Stromal cell of bone marrow (primary cell): ENCODE data around the gene GPR26.

Source experiments
- DNase-seq: peaks from one replicate; pipeline ENCODE4 v3.0.0-alpha.2; 2012; ENCODE audit warnings: low read depth

Gene GPR26

DNA sequence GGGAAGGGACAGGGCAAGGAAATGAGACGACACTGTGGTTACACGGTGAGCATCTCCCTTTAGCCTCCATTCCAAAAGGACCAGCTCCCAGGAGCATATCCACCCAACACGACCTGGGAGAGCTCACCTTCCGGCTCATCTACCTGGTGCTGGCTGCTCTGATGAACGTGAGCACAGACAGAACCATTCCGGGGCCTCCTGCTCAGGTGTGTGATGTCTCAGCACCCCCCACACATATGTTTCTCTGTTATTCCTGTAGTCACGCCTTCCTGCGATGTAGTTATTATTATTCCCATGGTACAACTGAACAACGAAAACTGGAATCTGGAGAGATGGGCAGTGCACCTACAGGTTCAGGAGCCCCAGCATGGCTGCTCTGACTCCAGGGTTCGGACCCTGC is 20.5 kb upstream of the GPR26 start:
- DNase-seq, result no peak

DNA sequence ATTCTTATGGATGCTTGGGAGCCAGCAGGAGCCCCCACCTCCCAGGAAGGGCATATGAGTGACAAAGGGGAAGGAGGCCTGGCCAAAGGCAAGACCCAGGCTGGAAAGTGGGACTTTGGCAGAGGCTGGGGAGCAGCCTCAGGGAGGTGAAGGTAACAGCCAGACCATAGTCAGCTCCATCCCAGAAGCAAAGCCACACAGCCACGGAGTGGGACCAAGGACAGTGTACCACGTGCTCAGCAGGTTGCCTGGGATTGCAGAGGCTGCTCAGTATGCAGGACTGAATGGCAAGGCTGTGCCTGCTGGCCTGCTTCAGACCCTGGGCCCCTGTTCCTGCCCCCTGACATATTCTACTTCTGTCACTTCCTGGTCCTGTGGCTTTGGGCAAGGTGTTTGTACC is 17.6 kb upstream of the GPR26 start:
- DNase-seq, result no peak

DNA sequence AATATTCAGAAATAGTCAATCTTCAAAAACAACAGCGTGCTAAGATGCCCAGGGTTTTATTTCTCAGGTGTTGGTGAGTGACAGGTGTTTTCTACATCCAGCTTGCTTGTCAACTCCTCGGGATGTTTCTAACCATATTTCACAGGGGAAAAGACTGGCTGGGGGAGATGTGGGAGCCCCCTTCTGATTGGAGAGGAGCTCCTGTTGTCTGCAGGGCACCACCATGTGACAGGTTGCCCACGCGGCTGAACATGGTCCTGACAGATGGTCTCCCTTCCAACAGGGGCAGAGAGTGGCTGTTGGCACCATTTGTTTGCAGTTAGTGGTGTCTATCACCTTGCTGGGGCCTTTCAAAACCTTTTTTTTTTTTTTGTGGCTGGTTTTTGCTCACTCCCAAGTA is 16.5 kb upstream of the GPR26 start:
- no peak for DNase-seq

DNA sequence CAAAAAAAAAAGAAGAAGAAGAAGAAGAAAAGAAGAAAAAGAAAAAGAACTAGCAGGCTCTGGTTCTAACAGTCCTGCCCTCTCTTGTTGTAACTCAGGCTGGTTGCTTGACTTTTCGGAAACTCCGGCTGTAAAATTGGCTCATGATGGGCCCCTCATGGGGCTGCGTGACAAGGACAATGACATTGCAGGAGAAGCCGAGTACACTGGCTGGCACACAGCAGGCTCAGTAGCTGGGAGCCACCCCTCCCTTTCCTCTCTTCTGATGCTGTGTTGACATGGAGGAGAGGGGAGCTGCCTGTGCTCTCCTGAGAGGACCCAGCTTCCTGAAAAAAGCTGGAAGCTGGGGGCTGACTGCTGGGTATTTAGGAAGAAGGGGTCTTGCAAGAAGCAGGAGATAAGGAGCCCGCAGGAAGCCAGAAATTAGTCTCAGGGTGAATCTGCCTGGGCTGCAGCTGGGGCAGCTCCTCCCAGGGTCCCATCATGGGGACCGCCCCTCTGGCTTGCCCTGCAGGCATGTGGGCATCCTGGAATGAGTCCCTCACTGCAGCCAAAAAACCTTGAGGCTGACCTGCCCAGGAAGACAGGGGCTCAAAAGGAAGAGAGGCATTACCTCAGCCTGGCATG is 14.6 kb upstream of the GPR26 start:
- no peak for DNase-seq

DNA sequence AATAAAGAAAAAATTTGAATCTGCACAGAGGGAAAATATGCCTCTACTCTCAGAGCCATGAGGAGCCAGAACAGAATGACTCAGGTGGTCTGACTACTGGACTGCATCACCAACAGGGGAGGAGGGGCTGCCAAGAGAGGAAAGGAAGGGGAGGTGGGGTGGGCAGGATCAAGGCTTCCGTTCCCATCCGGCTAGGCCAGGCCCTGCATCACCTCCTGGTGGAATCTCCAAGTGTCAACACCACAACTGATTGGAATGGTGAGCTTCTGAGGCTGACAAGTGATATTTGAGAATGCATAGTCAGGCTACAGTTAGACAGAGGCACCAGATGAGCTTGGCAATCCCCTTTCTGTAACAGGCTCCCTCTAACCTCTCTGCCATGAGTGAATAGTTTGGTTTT is 10.4 kb upstream of the GPR26 start:
- no peak for DNase-seq

DNA sequence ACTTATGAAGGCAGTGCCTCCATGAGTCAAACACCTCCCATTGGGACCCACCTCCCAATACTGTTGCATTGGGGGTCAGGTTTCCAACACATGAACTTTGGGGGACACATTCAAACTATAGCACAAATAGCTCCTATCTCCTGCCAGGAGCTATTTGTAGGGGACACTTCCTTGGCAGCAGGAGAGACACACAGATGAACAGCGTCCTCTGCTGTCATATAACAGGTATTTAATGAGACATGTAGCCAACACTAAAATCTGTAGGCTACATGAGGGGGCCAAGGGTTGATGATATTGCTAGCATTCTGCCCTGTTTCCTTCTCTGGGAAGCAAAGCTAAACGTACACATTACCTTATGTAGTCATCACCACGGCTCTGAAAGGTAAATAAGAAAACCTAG is 2.6 kb upstream of the GPR26 start:
- DNase-seq, result no peak

DNA sequence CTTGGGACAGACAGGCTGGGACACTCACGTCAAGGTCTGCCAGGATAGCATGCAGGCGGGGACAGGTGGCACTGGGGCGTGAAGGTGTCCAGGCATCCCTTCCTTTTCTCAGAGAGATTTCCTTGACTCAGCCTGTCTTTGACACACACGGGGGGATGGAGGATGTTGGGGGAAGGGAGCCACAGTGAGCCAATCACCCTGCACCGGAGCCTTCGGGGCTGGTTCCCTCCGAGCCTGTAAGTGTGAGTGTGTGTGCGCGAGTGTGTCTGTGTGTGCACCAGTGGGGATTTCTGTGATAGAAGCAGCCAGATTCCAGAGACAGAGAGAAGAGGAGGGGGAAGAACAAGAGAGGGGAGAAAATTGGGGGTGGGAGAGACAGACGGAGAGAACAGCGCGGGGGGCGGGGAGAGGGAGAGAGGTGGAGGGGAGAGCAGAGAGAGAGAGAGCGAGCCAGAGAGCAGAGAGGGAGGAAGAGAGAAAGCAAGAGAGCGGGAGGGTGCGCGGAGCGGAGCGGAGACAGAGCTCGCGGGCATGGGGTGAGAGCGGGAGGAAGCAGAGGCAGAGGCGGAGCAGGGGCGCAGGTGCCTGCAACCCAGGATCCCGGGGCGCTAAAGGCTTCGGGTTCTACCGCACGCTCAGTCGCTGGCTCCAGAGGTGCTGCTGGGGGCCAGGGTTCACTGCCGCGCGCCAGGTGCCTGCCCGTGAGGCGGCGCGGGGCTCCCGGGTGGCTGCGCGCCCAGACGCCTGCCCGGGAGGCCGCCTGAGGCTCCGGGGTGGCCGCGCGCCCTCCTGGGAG is 466 bp upstream of the GPR26 start:
- no peak for DNase-seq

DNA sequence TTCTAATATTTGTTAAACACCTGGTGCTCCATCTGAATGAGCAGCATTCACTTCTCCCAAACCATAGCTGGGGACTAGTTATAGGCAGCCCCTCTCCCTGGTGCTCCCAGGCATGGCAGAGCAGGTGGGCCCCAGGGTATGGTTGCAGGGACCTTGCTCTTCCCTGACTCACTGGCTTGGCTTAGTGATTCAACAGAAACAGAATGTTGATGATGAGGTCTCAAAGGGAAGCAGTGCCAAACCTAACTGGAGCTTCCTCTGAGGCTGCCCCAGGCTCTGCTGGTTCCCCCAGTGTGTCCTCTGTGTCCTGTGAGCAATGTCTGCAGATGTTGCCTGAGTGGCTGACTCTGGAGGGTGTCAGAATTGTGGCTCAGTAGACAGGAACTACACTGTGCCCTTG is 3.7 kb downstream of the GPR26 start:
- peak; percentile 6 for DNase-seq

DNA sequence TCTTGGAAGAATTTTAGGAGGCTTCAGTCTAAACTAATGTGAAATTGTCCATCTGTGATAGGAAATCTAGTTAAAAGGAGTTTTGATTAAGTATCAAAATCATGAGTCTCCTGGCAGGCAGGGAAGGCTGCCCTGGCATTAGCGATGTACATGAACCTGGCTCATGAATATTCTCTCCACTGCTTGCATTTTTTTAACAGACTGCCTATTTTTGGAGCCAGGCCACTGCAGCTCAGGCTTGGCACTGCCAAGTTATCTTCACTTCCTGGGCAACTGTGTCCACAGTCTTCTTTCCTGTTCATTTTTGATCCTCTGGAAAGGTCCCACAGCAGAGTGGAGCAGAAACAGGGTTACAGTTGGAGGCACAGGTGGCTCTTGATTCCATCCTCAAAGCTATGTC is 7.0 kb downstream of the GPR26 start:
- DNase-seq, result no peak

DNA sequence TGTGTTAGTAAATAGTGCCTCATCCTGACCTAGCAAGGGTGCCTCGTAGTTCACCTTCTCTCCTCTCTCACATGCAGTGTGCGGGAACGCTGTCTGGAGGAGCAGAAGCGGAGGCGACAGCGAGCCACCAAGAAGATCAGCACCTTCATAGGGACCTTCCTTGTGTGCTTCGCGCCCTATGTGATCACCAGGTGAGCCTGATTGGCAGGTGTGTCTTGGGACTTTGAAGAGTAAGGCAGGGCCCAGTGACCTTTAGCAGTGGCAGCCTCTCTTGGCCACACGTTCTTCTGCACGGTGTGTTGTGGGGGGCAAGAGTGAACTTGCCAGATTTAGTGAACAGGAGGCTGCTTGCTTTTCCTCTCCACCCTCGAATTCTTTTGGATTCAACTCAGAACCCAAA is 8.6 kb downstream of the GPR26 start:
- DNase-seq, result no peak

DNA sequence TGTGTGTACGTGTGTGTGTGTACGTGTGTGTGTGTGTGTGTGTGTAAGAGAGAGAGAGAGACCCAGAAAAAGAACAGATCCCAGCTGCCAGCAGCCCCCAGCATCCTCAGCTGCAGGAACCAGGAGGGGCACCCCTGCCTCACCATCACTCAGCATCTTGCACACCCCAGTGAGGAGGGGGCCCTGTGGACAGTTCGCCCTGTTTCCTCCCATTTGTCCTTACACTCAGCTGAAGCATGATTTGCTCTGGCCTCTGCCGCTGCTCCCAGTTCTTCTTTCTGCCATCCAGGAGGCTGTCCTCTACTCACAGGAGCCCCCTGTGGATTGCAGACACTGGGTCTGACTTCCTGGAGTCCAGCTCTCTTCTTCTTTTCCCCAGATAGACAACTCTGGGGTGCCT is 9.7 kb downstream of the GPR26 start:
- no peak for DNase-seq

DNA sequence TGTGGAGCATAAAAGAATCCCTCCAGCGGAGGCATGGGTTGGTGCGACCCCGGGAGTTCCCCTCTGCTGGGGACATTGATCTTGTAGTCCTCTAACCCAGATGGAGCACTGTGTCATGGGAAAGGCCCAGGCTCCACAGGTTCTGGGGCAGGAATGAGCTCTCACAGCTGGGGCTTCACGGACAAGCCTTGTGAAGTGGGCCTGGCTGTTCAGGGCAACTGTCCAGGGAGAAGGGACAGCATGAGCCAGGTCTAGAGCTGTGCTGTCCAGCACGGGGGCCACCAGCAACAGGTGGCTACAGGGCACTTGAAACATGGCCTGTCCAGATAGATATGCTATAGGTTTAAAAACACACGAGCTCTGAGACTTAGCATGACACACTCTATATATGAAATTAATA is 11.4 kb downstream of the GPR26 start:
- no peak for DNase-seq

DNA sequence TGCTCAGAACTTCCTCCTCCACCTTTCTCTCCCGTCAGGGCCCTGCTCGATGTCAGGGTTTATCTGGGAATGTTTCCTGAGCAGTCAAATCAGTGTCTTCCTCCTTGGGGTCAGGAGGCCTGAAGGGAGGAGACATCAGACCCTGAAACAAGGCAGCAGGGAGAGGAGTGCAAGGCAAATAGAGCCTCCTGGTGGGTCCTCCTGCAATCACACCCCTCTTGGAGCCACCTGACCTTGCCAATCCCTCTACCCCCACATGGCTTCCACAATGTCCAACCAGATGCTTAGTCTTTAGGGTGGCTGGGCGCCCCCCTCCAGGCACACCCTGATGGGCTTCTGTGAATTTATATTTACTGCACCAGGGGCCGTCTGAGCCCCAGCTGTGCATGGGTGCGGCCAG is 12.2 kb downstream of the GPR26 start:
- DNase-seq, result no peak

DNA sequence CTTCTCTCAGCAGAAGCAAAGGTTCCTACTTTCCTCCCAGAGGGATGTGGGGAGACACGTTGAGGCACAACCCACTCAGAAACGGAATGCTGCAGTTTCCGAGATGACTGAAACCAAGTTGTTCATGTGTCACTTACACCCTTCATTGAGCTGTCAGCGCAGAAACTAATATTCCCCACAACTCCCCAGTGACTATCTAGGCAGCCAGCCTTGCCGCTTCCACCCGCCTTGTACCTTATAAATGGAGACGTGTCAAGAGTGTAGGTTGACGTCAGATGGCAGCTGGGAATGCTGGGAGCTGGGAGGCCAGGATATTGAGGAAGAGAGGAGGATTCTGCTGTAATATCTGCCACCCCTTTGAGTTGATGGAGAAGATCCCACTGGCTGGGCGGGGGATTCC is 15.1 kb downstream of the GPR26 start:
- no peak for DNase-seq

DNA sequence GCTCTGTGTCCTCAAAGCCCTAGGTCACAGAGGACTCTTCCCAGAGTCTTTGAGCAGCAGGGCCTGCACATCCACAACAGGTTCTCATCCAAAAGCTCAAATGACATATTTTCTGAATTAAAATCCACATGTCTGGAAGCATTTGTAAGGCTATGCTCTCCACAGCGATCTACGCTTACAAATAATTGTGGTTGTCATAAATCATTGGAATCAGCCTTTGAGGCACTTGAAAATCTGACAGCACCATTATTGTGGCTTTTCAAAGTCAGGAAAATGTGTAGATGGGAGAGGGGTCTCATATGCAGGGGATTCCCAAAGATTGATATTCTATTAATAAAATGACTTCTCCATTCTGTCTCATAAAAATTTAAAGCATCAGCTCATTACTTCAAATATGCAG is 16.3 kb downstream of the GPR26 start:
- no peak for DNase-seq

DNA sequence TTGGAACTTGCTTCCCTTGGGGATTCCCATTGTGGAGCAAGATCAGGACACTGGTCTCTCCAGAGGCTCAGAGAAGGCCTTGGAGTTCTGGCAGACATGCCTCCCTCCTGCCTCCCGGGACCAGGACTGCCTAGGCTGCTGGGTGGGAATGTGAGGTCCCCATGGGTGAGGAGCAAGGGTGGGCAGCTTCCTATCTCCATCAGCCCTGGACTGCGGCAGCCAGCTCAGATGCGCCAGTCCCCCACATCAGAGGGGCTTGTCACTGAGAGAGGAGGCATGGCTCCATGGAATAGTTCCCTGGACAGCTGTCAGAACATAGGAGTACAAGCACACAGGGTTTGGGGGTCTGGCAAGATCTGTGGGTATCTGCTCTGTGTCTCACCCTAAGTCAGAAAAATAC is 17.3 kb downstream of the GPR26 start:
- DNase-seq, result no peak

DNA sequence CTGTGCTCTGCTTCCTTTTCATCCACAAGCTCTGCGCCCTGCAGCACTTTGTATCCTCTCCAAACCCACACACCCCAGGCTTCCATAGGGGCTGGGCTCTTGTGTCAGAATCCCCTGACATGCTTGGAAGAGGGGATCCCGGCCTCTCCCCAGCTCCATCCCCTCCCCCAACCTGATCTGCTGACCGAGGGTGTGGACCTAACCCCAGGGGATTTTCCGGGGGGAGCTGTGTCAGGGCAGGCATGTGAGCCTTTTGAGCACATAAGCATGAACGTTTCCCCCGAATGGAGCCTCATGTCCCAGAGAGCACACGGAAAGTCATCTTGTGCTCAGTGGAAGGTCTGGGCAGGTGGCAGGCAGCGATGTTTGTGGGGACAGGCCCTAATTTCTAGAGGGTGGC is 17.7 kb downstream of the GPR26 start:
- DNase-seq, result no peak

DNA sequence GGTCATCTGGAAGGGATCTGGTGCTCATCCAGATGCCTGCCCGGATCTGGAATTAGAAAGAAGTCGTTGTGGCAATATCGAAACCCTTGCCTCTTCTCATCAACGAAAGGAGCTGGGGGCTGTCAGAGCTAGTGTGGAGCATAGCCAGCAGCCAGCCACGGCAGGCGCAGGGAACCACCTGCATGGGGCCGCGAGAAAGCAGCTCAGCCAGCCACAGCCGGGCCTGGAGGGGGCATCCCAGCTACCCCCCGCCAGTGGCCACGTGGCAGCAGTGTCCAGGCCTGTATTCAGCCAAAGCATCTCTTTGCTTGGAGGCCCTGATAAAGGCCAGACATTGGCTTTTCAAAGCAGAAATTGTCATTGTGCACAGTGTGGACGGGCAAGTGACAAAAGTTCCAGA is 19.1 kb downstream of the GPR26 start:
- DNase-seq, result no peak

DNA sequence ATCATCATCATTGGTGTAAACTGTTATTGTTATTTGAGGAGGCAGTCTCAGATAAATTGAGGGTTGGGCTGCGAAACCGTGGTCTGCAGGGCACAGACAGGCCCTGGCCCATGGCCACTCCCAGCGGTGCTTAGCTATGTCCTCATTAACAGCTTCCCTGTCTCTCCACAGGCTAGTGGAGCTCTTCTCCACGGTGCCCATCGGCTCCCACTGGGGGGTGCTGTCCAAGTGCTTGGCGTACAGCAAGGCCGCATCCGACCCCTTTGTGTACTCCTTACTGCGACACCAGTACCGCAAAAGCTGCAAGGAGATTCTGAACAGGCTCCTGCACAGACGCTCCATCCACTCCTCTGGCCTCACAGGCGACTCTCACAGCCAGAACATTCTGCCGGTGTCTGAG is 21.6 kb downstream of the GPR26 start:
- no peak for DNase-seq

DNA sequence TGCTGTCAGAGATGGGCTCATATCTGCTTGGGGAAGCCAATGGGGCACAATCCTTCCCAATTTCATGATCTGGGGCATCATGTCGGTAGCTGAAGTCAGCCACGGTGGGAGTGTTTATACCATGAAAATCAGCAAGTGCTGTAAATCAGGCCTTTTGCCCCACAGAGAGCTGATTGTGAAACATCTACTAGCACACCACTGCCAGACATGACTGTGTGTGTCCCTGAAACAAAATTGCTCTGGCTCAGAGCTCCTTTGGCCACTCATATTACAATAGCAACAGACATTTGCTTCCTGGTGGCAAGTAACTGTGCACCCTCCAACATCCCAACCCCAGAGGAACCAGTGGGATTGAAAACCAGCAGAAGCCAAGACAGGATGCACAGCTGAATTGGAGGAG is 23.7 kb downstream of the GPR26 start:
- no peak for DNase-seq

DNA sequence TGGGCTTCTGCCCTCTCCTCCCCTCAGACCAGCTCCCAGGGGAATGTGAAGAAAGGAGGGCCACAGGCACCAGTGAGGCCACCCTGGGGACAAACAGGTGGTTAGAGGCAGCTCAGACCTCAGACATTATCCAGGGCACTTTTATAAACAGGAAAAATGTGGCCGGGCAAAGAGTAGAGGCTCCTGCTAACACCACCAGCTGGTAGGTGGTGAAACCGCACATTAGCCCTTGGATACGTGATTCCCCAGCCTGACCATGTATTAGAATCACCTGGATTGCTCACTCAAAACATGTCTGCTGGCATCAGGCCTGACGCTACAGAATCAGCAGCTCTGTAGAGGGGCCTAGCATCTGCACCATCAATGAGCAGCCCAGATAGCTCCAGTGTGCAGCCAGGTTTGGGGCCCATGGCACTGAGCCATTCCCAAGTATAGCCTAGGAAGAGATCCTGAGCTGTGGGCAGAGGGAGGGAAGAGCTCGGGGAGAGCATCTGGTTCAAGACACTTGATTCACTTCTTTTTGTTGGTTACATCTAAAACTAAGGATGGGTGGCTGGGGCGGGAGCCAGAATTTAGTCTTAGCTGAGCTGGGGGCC is 37.1 kb downstream of the GPR26 start:
- DNase-seq, result no peak

DNA sequence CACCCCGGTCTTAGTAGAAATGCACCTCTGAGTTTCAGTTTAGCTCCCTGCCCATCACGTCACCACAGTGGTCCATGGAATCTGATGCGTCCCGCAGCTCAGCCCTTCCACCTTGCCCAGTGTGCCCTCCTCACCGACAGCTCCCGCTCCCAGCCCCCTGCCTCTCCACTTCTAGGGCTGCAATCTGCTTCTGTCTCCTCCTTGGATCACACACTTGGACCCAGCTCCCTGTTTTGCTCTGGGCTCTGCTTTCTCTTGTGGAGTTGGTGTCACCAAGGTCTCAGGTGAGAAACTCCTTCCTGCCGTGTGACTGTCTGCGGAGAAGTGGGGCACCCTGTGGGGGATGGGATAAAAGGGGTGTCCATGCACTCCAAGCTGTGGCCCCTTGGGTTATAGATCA is 37.9 kb downstream of the GPR26 start:
- DNase-seq, result no peak

DNA sequence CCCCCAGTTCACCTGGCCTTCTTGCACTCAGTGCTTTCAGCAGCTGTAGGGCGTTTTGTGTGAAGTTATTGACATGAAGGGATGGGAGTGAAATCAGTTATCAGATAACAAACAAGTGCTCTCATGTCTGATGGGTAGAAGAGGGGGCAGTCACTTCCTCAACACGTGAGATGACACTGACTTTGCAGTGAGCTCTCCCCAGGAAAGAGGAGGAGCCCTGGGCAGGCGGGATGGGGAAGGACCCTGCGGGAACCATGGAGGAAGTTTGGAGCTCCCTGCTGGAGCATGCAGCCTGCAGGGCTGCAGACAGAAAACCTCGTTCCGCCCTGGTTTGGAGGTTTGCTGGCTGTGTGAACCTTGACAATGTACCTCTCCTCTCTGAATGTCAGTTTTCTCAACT is 38.7 kb downstream of the GPR26 start:
- no peak for DNase-seq

DNA sequence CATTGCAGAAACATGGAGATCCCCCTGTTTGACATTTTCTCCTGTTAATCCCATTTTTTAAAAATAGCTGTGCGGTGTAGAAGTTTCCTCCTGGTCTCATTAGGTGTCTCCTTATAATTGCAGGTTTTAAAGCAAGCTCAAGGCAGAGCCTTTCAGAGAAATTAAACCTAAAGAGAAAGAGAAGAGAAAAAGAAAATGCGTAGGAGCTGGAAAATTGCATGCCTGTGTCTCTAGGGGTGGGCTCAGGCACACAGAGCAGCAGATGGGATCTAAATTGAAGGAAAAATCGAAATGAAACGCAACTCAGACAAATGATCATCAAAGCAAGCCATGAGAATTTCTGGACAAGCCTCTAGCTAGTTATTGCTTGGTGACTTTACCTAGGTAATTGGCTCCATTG is 40.1 kb downstream of the GPR26 start:
- no peak for DNase-seq
